Left cardiac atrium (tissue), 4 donors: ENCODE measurements around the gene ABHD16B. TPM values are rescaled to one million over a fixed set of nuclear protein-coding genes. Genes with fewer than 3 reads are reported as not detected.
"Not testable (repeated sequence)": the region's sequence is repeated elsewhere in the genome, so short reads cannot be mapped to it uniquely, and the experiment has no call there.

Experiments
- ATAC-seq, 2 donors: fragments of 200-7000 bp; cut with Tn5 transposase; one replicate each; pipeline ENCODE4 v1.9.1; 2020; ENCODE audit warnings: mild to moderate bottlenecking in 2 of 2, moderate library complexity in 2 of 2
- DNase-seq: peaks from one replicate; pipeline ENCODE4 v3.0.0-alpha.2; 2020
- intact Hi-C, 2 donors: fragments of 100-400 bp; cut with DNase I; formaldehyde crosslinking; loops; one replicate each; pipeline versions ENCODE4 v1.14.1 to v1.15.1; 2022 to 2023
- total RNA-seq, 2 donors: library from RNA; stranded (reverse); fragmentation: NEBNext Ultra II Directional; extraction: Animal tissue kit (Norgen Biotek cat#: 25700); gene quantifications; one replicate each; pipeline ENCODE4 v1.2.1, GENCODE V29; 2021
- donor health status: DM: no; HTN: yes; CAD: no.
- donor health status: DM: no; HTN: yes; CAD: no; lungs with severe emphysema.
- donor health status: DM: yes; HTN: yes; CAD: no.
- donor health status: Dilated cardiomyopathy.

ABHD16B gene
- total RNA-seq, 2 donors from 2014 or later = not detected

GRCh38 chr20:63864545-63864977, 3.3 kb downstream of the ABHD16B start:
- ATAC-seq = no peak
- no peak for DNase-seq
- intact Hi-C loops = loop anchor here (5.0 kb wide), 2 partner anchors 77 to 87 kb away; no protein-coding TSS in a partner anchor

- peak; percentile 95 to 96 for ATAC-seq
- intact Hi-C loops = loop anchor here (5.0 kb wide), 2 partner anchors 78 to 88 kb away; no protein-coding TSS in a partner anchor
These were observed 3.8 kb downstream of the ABHD16B start, which contains the start of gene TPD52L2 for GRCh38 chr20:63864978-63865640. Gene TPD52L2 (plus strand): TSS chr20:63865270. CDS start chr20:63865366, 96 bp downstream.

GRCh38 chr20:63867042-63867441, 5.7 kb downstream of the ABHD16B start:
- DNase-seq = not testable (repeated sequence)

More at GRCh38 chr20:63864978-63865640, 3.8 kb downstream of the ABHD16B start, which contains the start of gene TPD52L2:
- peak; percentile 99 for DNase-seq

GRCh38 chr20:63868264-63868663, 7.0 kb downstream of the ABHD16B start:
- intact Hi-C loops = no loop called here
- ATAC-seq (no peak), DNase-seq (no peak)

More at GRCh38 chr20:63867042-63867441, 5.7 kb downstream of the ABHD16B start:
- ATAC-seq, intact Hi-C loops: not testable (repeated sequence)

- DNase-seq (peak; percentile 60), ATAC-seq (peak; percentile 85 to 91)
- intact Hi-C loops = loop anchor here in 1 of 2 donors (10.0 kb wide), 1 partner anchor 339 kb away; the partner anchor contains the start of gene PTK6
These were observed 12.2 kb downstream of the ABHD16B start for GRCh38 chr20:63873477-63873971.

GRCh38 chr20:63874241-63874640, 12.9 kb downstream of the ABHD16B start:
- intact Hi-C loops = loop anchor here in 1 of 2 donors (10.0 kb wide), 1 partner anchor 339 kb away; the partner anchor contains the start of gene PTK6
- not testable (repeated sequence) for DNase-seq, ATAC-seq

GRCh38 chr20:63876489-63877036, 15.3 kb downstream of the ABHD16B start:
- intact Hi-C loops = loop anchor here in 1 of 2 donors (10.0 kb wide), 1 partner anchor 342 kb away; the partner anchor contains the start of gene PTK6
- DNase-seq (no peak), ATAC-seq (no peak)

- ATAC-seq = no peak
- no peak for DNase-seq
- intact Hi-C loops = loop anchor here in 1 of 2 donors (10.0 kb wide), 1 partner anchor 343 kb away; the partner anchor contains the start of gene PTK6
These were observed 16.6 kb downstream of the ABHD16B start for GRCh38 chr20:63877755-63878470.

- DNase-seq (no peak), ATAC-seq (no peak)
- intact Hi-C loops = loop anchor here in 1 of 2 donors (10.0 kb wide), 1 partner anchor 344 kb away; the partner anchor contains the start of gene PTK6
These were observed 17.8 kb downstream of the ABHD16B start for GRCh38 chr20:63878899-63879663.

GRCh38 chr20:63880901-63881300, 19.6 kb downstream of the ABHD16B start:
- ATAC-seq, intact Hi-C loops, DNase-seq: not testable (repeated sequence)

- no peak for ATAC-seq
- DNase-seq = no peak
- intact Hi-C loops = no loop called here
These were observed 20.3 kb downstream of the ABHD16B start for GRCh38 chr20:63881451-63882226.

- ATAC-seq (no peak), DNase-seq (no peak)
- intact Hi-C loops = no loop called here
These were observed 21.2 kb downstream of the ABHD16B start for GRCh38 chr20:63882257-63883200.

GRCh38 chr20:63883201-63883593, 21.9 kb downstream of the ABHD16B start:
- intact Hi-C loops = no loop called here
- ATAC-seq (no peak), DNase-seq (no peak)

- peak; percentile 59 to 89 for ATAC-seq
- intact Hi-C loops = no loop called here
- DNase-seq = peak; percentile 56
These were observed 23.4 kb downstream of the ABHD16B start for GRCh38 chr20:63884506-63885263.

- intact Hi-C loops = no loop called here
- DNase-seq (no peak), ATAC-seq (no peak)
These were observed 24.2 kb downstream of the ABHD16B start for GRCh38 chr20:63885264-63886053.
